HL-60/S4 treated with retinoic acid at 250 ng/mL for 4 days and 3 days (cell line): ENCODE measurements around the gene ADGRL2.

Experiments
- in situ Hi-C: fragments of 300-500 bp; cut with MboI; formaldehyde crosslinking; loops from 2 replicates; pipeline ENCODE4 v1.7.0; 2022; ENCODE audit warnings: low sequenced_read_pairs

The ADGRL2 gene

DNA sequence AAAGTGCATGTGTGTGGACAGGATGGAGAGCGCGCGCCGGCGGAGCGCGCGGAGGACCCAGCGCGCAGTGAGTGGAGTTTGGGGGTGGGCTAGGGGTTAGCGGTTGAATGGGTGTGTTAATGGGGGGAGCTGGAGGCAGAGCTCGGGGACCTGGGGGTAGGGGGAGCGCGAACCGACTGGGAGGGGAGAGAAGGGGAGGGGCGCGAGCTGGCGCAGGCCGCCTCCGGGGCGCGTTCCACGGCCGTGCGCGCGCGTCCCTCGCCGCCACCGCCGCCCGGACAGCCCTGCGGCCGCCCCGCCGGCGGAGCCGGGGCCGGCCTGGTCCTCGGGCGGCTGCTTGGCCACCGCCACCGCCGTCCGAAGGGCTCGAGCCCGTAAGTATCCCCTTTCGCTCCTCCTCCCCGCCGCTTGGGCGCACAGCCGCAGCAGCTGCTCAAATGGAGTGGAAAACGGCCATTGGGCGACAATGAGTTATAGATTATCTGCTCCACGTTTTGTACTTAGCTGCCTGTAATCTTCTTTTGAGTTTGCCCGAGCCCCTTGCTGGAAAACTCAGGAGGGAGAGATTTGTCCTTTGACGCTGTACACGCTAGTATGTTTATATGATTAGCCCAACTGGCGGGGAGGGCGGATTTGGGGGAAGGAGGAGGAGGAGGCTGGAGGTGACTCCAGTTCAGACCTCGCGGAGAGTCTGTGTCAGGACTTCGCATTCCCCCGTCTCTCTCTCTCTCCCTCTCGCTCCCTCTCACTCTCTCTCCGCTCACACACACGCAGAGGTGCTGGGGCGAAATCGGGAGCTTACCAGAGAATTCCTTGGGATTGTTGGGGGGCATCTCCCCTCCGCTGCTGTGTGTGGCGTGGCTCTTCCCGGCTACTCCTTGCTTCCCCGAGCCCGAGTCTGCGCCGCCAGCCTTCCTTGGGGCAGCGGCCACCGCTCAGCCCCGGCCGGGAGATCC is at the start of gene ADGRL2:
ADGRL2 (plus strand) TSS at position 240 of the 956 bp plus-strand sequence. CDS start 36,051 bp downstream, outside the sequence.
- in situ Hi-C loops: no loop called here

DNA sequence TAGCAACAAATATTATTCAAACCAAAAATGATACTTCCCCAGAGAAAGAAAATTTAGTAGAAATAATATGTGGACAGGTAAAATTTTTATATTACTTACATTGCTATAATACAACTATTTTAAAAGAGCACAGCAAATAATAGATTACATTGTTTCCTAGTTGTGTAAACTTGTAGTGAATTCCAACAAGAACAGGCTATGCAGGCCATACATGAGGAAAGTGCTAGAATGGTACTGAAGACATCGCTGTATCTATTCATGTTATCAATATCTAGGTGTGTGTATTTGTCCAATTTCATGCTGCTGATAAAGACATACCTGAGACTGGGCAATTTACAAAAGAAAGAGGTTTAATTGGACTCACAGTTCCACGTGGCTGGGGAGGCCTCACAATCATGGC is 47.9 kb upstream of the ADGRL2 start:
- in situ Hi-C loops: no loop called here

DNA sequence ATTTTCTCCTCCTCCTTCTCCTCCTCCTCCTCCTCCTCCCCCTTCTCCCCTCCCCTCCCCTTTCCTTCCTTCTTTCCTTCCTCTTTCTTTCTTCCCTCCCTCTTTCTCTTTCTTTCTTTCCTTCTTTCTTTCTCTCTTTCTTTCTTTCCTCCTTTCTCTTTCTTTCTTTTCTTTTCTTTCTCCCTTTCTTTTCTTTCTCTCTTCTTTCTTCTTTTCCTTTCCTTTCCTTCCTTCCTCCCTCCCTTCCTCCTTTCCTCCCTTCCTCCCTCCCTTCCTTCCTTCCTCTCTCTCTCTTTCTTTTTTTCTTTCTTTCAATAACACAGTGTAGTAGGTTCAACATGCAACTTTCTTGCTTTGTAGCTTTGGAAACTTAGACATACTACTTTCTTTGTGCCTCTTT is 46.3 kb upstream of the ADGRL2 start:
- in situ Hi-C loops: no loop called here

DNA sequence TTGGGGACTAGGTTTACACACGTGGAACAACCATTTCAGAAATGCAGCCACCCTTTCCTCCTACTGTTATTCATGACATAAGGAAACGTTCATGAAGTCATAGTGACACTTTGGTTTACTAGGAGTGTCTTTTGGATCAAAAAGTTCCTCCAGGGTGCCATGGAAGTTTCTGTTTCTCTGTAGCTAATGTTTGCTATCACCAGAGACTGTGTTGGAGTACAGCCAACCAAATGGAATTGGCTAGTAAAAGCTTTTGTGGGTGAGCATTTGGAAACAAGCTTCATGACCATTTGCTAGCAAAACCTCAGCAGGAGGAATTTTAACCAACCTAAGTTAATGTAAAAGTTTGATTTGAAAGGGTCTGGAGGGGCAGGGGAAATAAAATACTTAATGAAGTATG is 43.9 kb upstream of the ADGRL2 start:
- in situ Hi-C loops: no loop called here

DNA sequence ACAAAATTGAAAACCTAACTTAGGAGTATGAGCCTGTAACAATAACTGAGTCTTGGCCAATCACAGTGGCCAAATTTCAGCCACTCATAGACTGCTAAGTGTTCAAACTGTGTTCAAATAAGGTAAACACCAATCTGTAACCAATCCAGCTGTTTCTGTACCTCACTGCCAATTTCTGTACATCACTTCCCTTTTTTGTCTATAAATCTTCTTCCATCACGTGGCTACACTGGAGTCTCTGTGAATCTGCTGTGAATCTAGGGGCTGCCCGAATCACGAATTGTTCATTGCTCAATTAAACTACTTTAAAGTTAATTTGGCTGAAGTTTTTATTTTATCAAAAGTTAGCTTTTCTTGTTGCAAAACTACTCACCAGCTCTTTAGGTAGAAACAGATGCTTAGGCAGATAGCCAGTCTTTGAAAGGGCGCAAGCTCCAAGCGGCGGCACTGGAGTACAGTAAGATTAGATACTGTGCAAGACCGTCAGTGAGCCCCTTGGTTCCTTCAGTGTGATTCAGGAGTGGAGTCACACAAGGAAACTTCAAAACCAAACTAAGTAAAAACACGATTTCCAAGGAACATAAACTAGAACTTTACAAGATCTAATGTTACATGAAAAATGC is 43.2 kb upstream of the ADGRL2 start:
- in situ Hi-C loops: no loop called here

DNA sequence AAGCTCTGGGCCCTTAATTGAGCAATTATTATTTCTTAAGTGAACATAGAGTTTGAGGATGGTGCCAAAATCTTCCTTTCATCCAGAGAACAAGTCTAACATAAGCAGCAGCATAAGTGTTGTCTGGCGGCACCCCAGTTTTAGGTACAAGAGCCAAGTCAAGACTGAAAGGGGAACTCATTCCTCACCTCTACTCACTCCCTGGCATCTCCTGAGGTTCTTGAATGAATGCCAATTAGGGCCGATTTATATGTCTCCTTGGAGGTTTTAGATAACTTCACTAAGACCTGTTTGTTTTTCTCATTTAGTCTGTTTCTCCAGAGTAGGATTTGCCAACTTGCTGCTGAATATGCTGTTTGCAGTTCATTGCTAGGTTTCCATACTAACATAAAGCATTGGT is 42.6 kb upstream of the ADGRL2 start:
- in situ Hi-C loops: no loop called here

DNA sequence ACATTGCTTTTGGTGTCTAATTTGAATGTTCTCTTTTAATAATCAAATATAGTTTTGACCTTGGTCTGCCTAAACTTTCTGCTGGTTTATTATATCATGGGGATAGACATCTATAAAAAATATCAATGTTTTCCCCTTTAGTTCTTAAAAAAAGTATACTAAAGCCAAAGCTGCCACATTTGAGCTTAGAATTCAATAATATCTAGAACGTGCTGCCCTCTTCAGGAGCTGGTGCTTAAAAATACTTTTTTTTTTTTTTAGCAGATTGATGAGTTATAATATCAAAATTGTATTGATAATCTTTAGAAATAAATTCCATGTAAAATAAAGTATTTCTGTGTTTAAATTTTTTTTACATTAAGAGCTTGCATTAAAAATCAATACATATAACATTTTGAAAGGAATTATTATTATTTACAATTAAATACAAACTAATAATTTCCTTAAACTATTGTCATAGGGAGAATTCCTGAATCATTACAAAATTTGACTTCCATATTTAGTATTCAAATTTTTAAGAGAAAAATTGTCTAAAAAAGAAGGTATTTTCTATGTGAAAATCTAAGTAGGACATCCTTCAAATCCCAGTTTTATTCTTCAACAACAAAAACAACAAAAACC is 40.1 kb upstream of the ADGRL2 start:
- in situ Hi-C loops: no loop called here

DNA sequence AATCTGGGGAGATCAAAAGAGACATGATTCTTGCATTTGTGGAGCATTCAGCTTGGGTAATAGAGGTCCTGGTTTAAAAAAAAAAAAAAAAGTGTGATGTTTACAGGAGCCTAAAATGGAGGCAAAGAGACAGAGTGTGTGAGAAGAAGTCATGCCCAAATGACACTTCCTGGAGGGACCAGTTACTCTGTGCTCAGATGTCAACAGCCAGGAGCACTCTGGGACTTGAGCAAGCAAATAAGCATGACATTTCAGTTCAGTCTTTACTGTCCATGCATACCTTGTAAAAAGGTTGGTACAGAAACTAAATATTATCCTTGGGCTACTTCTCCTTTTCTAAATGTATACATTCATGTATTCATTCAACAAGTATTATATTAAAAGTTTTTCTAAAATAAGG is 25.2 kb upstream of the ADGRL2 start:
- in situ Hi-C loops: no loop called here

DNA sequence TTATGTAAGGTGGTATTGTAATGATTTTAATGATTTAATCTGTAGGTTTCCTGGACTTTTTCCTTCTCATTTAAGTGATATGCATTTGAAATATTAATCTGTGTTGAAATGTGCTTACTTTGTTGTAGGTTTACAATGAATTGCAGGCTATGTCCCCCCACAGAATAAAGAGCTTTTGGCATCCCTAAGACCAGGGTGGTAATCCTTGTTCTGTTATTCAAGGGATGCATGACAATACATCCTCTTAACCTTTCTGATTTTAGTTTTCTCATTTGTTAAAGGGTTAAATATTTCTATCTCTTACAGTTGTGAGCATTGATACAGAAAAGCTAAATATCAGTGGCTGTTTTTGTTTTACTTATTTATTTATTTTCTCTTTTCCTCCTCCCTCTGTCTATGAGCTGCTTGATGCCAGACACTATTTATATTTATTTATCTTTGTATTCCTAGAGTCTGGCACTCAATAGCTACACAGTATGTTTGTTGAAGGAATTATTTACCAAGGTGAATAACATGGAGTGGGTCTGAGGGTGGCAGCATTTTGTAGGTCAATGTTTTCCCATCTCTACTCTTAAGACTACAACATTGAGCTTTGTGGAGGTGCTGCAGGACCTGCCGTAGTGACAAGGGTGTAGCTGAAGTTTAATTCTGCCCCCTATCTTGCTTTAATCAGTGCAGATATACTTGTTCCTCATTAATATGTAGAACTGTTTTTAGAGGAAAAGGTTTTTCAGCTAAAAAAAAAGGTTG is 19.9 kb upstream of the ADGRL2 start:
- in situ Hi-C loops: no loop called here

DNA sequence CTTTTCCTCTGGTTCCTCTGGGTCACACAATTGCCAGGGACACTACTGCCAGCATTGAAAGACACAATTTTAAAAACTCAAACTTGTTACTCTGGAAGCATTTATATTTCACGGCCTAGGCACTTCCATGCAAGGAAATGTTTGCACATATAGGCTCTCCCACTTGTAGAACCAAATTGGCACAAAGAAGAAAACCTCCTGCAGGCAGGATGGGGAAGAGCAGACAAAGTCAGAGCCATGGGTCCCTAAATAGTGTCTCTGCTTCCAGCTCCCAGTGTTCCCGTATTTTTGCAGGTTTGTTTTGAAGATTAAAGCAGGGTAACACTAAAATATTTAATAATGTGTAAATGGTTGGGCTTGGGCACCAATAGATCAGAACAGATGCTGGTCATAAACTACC is 19.0 kb upstream of the ADGRL2 start:
- in situ Hi-C loops: no loop called here

DNA sequence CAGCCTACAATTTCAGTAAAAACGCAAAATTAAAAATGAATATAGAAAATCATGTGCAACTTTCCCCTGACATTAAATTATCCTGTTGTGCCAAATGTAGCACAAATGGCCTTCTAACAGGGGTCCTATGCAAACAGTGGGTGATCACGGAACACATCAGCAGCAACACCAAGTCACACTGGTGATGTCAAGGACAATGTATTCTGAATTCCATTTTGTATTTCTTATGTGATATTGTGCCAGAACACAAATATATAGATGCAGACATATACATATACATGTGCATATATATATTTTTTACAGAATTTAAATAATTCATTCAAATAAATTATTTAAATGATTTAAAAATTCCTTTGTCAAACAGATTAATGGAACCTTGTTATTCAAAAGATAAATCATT is 8.6 kb upstream of the ADGRL2 start:
- in situ Hi-C loops: no loop called here

DNA sequence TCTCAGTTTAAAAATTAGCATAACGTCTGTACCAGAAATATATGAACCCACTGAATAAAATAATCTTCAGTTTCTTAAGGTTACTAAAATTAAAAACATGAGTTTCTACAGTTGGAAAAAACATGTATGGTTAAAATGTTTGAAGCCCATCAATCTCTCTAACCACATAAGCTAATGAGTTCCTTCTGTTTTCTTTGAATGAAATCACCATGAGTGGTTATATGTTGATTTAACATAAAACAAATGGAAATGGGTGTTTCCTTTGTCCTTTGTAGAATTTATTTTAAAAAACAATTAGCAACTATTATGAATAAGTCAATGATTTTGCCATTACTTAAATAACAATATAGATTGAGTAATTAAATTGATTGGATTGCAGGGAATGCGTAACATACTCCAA is 3.0 kb upstream of the ADGRL2 start:
- in situ Hi-C loops: no loop called here

DNA sequence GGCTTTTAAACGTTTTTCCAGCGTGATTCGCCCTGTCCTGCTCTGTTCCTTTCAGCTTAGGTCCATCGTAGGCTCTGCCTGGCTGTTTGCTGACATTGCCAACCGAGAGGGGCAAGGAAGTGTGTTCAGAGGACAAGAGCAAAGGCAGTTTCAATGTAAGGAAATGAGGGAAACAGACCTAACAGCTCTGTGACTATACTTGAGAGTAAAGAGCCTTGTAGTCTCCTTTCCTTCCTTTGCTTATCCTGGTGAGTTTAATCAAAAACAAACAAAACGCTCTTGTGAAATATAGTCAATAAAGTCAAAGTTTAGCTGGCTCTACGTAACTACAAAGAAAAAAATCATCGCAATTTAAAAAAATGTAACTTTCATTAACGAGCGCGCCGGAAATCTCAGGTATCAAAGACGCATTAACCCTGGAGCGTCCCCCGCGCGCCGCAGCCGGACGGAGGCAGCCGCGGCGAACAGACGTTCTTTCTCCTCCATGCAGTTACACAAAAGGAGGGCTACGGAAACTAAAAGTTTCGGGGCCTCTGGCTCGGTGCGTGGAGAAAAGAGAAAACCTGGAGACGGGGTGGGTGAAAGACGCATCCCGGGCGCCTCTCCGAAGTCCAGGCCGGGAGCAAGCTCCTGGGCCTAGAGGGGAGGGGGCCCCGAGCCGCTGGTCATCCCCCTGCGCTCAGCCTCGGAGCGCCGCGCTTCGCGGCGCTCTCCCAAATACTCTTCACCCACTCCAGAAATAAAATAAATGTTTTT is 617 bp upstream of the ADGRL2 start:
- in situ Hi-C loops: no loop called here

DNA sequence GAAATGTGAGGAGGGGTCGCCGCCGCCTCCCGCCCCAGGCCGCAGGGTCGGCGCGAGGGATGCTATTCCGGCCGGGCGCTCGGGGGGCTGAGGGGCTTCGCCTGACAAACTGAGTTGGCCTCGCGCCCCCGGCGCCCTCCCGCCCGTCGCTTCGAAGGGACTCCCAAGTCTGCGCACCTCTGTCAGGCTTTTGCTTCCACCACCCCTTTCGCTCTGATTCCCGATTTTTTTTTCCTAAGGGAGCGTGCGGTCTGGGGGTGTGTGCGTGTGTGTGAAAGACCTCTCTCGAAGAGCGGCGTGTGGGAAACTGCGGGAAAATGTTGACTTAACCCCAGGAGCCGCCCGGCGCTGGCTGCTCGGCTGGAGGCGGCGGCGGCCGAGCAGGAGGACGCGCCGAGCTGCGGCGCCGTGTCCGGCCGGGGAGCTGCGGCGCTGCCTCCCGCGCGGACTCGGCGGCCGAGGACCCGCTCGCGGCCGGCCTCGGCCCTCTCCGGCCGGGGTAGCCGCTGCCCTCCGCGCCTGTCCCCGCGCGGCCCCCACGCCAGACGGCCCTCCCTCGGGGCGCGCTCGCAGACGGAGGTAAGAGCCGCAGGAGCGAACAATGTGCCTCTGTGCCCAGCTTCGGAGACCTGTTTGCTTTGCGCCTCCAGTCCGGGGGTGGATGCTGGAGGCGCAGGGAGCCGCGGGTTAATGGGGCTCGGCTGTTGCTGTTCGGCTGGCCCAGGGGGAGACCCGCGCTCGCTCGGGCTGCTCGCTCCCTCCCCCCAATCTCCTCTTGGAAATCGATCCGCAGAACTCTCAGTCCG is 1.1 kb downstream of the ADGRL2 start:
- in situ Hi-C loops: no loop called here

DNA sequence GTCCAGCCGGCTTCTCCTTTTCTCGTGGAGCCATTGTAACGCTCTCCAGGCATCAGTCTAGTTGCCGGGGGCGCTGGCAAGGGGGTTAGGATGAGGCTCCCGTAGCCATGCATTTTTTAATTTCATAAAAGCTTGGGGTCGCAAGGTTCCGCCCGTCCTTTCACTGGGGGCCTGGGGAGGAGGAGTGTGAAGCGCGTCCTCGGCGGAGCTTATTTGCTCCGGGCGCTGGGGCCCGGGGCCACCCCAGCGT is 1.6 kb downstream of the ADGRL2 start:
- in situ Hi-C loops: no loop called here

DNA sequence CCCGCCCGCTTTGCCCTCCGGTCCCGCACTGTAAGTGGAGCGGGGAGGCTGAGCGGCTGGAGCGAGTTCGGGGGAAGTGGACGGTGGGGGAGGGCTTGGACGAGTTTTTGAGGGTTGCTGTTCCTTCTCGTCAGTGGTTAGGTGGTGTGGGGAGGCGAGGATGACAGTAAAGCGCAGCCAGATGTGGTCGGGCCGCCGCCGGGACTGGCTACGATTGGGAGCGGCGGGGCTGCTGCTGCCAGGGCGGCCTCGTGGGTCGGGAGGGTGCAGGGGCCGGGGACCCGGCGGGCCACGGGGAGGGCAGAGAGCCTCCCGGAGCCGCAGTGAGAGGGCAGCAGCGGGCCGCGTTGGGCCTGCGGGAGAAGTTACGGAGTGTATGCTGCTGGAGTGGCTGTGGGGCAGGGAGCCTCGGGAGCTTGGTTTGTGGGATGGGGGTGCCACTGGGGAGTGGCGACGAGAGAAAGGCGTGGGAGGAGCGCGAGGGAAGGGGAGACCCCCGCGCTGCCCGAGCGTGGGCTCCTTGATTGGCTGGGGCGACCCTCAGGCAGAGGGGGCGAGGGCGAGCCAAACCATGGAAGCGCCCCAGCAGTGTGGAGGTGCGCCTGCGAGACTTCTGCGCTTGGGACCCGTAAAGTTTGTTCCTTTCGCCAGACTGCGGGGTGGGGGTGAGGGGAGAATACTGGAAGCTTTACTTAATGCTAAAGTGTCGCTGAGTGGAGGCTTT is 2.1 kb downstream of the ADGRL2 start:
- in situ Hi-C loops: no loop called here

DNA sequence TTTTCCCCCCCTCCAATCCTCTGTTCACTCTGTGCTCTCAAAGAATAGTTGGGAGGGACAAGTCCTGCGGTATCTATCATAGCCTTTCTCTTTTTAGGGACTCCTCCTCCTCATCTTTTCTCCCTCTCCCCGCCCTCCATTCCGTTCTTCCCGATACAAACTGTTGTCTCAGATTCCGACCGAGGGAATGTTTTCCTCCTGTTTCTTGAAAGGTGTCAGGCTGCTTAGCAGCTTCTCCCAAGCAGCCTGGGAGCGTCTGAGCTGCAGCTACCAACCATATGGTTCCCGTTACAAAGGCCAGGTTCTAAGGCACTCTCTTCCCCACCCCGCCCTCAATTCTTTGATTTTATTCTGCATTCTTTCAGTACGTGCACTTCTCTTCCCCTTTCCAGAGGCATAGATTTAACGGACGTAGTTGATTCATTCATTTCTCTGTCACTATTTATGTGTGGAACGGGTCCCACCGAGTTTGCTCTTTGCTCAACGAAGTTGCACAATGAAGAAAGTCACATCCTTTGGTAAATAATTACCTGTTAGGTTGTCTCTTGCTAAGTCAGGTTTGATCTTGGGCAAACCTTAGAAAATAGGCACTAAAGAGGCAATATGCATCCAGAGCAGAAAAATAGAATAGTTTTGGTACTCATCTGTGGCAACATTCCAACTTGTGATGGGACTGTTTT is 2.8 kb downstream of the ADGRL2 start:
- in situ Hi-C loops: no loop called here

DNA sequence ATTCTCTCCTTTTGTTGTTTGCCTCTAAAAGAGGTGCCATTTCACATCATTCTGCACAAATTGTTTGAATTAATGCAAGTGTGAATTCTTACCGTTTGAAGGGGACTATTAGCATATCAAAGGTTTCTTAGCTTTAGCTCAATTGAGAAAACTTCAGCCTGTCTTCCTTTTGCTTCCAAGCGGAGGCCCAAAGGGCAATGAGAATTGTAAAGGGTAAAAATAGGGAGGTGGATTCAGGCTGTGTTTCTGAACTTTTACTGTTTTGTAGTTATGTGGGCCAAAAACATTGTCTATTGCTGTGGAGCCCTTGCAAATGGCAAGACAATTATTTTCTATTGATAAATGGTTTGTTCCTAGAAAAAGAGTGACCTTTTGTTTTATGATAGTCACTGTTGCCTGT is 3.6 kb downstream of the ADGRL2 start:
- in situ Hi-C loops: no loop called here
